SW 1271 (cell line): ENCODE measurements around the gene UNC119B.

Experiments
- DNase-seq, 2 experiments: peaks; one replicate each; lab custom pipeline; 2025; lab: John Stamatoyannopoulos, UW

The UNC119B gene

DNA sequence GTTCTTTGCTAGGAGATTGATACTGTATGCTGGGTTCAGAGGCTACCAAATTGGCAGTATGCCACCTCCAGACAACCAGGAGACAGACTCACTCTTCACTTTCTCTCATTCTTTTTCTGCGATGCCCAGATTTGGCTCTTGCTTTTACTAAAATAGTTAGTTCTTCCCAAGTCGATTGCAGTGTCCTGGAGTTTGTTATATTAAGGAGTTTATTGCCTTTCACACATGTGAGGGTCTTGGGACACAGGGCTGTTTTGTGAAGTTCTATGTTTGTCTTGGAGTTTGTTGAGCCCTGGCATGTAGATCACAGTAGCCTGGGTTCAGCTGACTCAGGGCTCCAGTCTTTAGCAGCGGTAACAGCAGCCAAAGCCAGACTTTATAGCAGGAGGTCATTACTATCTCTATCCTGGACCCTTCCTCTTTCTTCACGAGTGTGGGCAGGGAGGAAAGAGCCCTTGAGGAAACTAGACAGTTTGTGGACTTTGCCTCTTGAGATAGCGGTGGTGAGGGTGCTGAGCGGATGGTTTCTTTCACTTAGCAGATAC is 21.7 kb upstream of the UNC119B start:
- DNase-seq: no peak

DNA sequence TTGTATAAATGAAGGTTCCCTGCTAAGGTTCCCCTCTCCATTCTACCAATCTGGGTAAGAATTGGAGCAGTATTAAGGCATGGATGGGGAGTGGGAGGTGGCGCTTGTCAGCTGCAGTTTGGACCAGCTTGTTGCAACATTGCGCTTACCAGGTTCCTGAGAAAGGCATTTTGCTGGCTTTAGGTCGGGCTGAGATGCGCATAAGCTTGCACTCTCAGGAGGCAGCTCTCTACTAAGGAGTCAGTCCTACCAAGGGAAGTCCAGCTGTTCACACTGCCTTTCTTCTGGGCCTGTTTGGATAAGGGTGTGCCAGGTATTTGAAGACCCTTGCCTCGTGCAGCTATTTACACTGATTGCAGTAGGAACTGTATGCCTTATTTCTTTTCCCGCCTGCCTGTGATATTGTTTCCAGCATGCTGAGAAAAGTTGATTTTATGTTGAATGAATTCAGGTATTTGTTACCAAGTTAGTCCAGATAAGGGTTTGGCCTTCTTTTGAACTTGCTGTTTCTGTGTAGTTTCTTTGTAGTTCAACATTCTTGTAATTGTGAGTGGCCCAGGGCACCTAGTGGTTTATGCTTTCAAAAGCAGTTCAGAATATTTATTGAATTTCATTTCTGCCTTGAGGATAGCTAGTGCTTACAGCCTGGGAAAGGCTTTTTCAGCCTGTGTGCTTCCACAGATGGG is 20.7 kb upstream of the UNC119B start:
- no peak for DNase-seq

DNA sequence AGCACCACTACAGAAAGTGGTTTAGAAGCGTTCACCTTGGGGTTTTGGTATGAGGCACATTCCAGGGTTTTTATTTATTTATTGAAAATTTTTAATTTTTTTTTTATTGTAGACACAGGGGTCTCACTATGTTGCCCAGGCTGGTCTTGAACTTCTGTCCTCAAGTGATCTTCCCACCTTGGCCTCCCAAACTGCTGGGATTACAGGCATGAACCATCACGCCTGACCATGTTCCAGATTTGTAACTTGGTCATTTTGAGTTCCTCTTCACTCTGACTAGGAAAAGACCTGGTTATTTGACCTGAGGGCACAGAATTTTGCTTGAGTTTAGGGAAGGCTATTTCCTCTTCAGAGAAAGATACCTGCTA is 20.2 kb upstream of the UNC119B start:
- DNase-seq: no peak

DNA sequence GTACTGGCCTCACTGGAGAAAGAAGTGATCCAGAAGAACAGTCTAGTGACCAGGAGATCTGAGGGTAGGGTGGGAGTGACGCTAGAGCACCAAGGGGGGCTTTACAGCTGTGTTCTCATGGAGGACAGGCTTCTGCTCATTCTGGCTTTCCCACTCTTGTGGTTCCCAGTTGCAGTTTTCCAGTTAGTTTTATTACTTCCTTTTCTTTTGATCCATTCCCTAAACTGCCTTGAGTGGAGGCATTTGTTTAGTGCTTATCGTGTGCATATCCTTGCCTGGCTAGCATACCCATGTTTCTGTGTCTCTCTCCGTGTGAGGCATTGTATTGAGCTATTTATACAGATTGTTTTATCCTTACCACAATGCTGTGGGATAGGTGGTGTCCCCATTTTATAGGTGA is 19.3 kb upstream of the UNC119B start:
- no peak for DNase-seq

DNA sequence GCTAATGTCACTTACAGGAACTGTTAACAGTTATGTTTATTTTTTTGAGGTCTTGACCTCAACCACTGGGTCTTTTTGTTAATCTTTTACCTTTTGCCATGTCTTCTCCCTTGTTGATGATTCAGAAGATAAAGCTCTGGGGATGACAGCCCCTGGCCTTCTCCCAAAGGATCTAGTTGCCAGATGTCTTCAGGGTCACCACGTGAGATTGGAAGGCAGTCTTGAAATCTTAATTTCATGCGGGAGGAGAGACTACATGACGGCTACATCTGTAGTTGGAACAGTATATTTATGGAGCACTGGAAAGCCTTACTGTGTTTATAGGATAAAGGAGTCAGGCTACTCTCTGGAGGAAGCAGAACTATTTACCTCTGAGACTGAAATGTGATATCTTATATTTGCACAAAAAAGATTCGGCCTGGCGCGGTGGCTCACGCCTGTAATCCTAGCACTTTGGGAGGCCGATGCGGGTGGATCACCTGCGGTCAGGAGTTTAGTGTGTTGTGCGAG is 17.7 kb upstream of the UNC119B start:
- no peak for DNase-seq

DNA sequence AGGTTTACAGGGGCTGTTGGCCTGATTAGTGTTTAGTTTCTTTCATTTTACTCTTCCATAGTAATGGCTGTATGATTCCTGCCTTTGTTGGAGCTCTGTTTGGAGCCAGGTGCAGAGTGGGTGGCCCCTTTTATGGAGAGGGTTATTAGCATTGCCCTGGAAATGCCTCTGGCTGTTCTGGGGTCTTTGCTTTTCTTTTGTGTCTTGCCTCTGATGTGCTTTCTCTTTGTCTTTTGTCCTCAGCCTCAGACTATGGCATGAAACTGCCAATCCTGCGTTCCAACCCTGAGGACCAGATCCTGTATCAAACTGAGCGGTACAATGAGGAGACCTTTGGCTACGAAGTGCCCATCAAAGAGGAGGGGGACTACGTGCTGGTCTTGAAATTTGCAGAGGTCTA is 16.4 kb upstream of the UNC119B start:
- no peak for DNase-seq

DNA sequence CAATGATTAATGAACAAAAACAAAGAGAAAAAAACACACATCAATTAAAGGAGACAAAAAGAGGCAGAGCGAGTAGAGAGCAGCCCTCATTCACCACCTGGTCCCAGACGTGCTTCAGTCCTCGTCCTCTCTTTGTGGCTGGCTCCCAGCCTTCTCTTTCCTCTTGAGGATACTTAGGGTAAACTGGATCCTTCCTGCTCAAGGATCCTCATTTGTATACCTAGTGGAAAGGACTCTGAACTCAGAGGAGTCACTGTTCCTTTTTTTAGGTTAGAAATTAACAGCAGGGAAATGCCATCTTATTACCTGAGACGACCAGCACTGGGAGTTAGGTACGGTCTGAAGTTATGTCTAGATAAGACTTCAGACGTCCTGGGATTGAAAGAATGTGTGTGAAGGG is 13.6 kb upstream of the UNC119B start:
- no peak for DNase-seq

DNA sequence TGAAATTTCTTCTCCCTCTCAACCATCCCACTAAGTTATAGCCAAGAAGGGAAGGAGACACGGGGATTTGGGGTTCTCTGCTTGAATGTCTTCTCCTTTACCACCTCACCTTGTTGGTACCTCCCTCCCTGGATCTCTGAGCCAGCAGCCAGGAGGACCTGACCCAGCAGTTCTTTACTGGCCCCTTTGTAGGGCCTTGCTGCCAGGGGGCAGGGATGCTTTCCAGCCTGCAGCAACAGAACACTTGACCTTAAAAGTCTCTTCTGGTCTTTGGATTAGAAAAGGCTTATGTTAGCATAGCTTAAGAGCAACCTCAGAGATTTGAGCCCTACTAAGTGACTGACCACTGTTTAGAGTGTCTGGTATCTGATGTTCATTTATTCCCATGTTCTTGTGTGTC is 12.9 kb upstream of the UNC119B start:
- no peak for DNase-seq

DNA sequence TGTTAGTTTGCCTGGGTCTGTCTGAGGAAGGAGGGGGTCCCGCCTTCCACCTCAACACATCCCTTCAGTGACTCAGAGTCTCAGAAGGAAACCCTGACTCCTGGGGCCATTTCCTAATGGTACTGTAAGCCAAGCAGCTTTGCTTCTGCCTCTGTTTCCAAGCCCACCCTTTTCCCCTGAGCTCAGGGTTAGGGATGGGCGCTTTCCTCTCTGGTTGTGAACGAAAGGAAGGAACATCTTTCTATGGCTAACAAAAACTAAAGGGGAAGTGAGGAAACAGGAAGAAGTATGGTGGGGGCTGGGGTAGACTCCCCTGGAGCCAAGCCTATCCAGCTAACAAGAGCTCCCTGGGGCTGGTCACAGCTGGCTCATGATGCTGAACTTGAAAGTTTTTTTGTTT is 11.6 kb upstream of the UNC119B start:
- no peak for DNase-seq

DNA sequence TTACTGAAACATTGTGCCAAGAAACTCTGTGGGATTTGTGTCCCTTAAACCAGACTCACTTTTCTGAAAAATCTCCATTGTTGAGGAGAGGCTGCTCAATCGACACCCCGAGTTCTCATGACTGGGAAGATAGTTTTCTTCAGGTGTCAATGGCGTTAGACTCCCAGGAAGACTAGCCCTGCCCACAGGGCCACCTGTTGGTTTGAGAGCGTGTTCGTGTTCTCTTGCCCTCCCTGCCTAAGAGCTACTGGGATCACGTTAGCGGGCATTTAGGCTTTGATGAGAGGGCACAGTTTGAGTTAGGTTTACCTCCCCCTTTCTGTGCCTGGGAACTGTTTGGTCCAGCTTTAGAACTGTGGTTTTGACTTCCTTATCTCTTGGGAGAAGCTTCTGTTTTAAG is 10.7 kb upstream of the UNC119B start:
- DNase-seq: no peak

DNA sequence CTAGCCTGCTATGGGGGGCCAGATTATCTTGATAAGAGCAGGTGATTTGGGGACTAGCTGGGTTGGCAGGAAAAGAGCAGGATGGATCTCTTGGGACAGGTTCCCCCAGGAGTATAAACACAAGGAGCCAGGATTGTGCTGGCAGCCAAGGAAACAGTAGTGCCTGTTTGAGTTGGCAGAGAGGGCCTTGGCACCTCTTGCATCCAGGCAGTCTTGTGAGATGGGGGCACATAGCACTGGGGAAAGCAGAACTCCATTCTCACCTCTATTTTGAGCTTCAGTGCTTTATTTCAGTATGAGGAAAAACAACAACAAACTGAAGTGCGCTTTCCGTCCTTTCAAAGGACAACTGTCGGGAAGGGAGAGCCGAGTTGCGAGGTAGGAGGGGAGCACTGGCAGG is 9.4 kb upstream of the UNC119B start:
- DNase-seq: no peak

DNA sequence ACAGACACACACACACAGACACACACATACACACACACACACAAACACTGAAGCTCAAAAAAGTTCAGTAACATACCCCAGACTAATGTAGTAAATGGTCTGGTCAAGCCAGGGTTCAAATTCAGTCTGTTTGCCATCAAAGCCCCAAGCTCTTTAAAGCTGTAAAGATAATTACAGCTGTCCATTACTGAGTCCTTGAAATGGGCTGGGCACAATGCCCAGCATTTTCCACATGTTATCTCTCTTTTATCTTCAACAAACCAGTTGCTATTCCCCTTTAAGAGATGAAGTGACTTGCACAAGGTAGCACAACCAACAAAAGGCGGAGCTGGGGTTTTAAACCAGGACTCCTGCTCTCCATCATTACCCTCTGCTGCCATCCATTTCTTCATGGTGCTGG is 7.6 kb upstream of the UNC119B start:
- no peak for DNase-seq

DNA sequence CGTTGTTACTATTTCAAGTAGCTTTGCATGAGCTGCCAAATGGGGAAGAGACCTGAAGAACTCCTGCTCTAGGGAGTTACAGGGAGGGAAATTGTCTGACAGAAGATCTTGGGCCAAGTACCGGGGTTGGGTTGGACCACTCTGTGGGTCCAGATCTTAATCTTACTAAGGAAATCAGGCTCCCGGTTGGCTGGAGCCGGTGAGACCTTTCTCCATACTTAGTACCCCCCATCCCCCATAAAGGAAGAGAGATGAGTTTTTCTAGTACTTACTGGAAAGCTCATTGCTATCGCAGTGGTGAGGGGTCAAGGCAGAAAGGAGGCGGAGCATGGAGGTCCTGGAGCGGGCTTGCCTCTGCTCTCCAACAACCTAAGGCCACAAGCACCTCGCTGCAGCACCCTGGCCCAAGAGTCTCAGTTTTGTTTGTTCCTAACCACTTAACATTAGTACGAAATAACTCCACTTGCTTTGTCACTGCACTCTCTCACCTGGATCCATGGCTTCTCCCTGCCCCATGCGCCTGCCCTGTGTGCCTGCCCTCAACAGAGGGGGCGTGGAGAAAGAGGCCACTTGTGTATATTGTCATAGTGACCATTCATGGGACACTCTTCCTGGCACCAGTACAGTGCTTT is 6.8 kb upstream of the UNC119B start:
- DNase-seq: no peak

DNA sequence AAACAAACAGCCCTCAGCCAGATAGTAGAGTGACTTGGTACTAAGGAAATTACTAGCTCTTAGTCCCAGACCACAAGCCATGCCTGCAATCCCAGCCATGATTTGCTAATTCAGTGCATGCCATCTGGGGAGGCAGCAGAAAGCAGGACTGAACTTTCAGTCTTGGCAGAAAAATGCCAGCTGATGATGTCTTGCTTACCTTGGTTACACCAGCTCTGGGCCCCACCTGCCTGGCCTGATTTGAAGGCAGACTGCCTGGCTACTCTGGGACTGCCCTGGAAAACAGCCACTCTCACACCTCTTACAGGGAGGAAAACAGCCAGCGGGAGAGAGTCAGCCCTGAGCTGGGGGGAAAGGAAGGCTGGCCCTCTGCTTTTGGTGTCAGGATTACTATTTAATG is 4.6 kb upstream of the UNC119B start:
- DNase-seq: no peak

DNA sequence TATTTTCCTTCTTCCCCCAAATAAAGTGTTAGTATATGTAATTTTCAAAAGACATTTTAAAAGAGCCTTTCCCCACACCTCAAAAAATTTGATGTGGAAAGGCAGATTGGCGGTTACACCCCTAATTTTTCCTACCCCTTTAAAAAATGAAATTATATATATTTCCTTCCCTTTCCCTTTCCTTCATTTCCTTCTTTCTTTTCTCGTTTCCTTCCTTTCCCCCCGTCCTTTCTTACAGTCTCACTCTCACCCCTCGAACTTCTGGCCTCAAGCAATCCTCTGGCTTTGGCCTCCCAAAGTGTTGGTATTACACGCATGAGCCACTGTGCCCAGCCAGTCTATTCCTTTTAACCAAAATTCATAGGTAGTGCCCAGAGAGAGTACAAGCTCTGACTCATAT is 4.2 kb upstream of the UNC119B start:
- no peak for DNase-seq

DNA sequence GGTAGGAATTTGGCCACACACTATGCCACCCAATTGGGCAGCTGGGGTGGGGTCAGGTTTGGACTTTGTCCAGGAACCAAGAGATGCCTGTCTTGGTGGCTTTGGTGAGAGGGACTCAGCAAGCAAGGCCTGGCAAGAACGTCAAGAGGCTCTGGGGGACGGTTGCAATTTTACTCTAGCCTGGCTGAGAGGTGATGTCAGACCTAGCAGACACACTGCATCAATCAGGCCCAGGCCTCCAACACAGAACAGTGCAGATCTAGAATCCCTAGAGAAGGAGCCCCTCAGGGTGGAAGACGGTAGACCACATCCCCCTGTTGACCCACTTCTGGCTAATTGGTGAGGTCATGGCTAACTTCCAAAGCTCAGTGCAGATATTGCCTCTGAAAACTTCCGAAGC is 1.6 kb upstream of the UNC119B start:
- DNase-seq: no peak

DNA sequence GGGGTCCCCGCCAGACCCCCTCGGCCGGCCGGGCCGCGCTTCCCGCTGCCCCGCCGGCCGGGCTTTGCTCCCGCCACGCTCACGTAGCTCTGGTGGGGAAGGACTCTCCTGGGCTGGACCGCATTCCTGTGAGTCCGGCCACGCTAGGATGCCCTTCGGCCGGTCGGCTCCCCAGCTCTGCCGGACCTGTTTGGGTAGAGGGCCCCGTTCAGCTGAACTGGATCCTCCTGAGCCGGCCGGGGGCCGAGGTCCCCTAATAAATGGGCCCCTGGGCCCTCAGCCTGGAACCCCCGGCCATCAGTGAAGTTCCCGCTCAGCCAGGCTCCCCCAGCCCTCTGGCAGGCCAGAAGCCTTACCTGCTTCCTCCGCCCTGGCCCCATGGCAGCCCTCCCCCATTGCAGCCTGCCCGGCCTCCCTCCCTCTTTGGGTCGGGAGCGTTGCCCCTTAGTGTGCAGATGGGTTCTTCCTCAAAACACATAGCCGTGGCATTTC is 593 bp downstream of the UNC119B start:
- DNase-seq: no peak

DNA sequence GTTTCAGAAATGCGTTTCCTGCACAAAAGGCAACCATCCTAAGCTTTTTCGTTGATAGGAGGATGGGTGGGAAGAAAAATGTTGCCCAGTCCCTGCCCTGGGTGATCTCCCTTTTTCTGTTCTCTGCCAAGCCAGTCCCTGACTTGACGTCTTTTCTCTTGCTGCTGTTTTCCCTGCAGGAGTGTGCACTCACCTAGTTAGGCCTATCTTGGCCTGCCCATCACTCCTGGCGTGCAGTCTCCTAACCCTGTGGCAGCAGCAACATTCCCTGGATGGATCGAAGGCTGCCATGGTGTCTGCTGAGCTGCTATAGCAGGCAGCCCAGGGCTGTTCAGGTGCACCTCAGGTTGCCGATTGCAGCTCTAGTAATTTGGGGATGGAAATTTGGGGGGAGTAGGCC is 1.2 kb downstream of the UNC119B start:
- DNase-seq: no peak

DNA sequence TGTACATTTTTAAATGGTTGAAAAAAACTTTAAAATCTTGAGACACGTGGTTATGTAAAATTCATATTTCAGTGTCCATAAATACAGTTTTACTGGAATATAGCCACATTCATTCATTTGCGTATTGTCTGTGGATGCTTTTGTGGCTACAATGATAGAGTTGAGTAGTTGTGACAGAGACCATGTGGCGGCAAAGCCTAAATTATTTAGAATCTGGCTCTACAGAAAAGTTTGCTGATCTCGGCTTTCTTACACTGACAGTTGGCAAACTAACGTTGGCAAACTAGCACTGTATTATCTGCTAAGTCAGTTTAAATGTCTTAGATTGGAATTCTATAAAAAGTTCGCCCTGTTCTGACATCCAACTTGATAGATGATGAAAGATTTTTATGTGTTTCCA is 2.4 kb downstream of the UNC119B start:
- no peak for DNase-seq

DNA sequence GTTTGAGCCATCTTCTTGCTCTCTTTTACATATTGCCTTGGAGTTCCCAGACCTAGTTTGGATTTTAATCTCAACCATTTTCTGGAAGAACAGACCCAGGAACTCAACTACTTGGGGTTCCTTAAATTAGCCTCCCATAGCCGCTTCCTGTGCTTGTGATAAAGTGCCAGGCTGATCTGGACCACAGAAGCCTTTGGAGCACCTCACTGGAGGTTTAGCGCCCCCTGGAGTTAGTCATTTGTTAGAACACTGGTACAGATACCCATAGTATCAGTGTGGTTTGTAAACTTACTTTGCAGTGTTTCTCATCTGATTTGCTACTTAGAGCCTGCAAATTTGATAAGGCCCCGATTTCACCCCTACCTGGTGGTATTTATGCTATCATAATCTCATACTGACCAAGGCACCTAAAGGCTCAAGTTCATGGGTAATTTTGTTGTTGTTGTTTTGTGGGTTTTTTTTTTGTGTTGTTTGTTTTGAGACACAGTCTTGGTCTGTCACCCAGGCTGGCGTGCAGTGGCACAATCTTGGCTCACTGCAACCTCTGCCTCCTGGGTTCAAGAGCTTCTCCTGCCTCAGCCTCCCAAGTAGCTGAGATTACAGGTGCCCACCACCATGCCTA is 3.7 kb downstream of the UNC119B start:
- DNase-seq: peak; percentile 59 to 73

DNA sequence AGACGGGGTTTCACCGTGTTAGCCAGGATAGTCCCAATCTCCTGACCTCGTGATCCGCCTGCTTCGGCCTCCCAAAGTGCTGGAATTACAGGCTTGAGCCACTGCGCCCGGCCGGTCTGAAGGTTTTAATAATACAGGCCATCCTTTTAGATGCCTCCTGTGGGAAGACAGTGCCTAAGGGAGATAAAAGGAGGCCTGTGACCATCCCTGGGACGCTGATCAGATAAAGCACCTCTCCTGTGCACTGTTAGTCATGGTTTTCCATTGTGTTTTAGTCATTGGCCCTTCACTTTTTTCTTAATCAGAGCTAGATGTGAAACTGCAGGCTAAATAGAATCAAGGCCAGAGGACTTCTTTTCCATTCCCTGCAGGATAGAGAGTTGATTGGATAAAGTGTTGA is 7.8 kb downstream of the UNC119B start:
- no peak for DNase-seq

DNA sequence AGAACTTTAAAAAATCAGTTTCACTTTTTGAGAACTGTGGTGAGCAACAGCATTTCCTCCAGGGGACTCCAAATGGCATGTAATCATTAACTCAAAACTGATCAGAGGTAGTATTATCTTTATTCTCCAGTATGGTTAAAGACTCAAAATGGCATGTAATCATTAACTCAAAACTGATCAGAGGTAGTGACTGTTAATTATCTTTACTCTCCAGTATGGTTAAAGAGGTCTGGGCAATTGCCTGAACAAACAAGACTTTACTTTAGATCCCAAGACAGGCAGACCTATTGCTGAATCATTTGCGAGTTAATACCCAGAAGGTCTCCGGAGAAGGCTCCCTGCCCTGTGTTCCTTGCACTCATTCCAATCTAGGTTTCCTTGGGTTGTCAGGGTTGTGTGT is 8.8 kb downstream of the UNC119B start:
- no peak for DNase-seq
